ENCODE data around the gene C1orf53.

The C1orf53 gene

DNA sequence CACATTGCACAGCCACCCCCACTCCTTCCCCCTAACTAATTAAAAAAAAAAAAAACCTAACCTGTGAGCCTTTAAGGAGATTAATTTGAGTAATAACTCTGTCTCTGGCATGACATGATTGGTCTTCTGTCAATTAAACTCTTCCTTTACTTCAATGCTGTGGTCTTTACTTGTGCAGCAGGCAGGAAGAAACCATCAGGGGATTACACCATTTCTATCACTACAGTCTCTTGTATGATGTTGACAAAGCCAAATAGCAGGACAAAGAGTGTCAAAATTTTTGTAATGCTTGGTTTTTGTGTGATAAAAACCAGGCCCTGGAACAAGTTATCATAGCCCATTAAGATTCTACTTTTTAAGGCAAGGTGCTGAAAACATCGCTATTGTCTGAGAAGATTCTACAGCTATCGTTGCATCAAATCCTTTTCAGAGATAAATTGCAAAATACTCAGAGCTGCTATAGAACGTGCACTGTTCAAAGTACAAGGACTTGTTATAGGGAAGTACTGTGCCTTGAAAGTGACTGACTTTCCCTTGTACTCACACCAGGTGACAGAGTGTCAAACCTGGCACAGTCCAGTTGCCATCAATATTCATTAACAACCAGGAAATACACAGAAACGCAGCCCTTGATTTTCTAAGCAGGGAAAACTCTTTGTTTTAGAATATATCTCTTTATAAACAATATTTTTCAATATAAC lies 52.4 kb downstream of the C1orf53 start:
- Mint-ChIP-seq H3K27me3 (ENCODE audit: low read depth, poor library complexity) (peaks cover 2% of the 10 kb centered on the region), H3K4me1 (no peaks in the 10 kb centered on the region), H3K27ac (no peak overlapping the region), H3K4me3 (no peak overlapping the region), H3K9me3 (no peaks in the 10 kb centered on the region), H3K36me3 (ENCODE audit: low read depth) (no peaks in the 10 kb centered on the region)
- no peak for TF ChIP-seq CTCF (IDR thresholded peaks at IDR 0.05)
- no peak for DNase-seq

DNA sequence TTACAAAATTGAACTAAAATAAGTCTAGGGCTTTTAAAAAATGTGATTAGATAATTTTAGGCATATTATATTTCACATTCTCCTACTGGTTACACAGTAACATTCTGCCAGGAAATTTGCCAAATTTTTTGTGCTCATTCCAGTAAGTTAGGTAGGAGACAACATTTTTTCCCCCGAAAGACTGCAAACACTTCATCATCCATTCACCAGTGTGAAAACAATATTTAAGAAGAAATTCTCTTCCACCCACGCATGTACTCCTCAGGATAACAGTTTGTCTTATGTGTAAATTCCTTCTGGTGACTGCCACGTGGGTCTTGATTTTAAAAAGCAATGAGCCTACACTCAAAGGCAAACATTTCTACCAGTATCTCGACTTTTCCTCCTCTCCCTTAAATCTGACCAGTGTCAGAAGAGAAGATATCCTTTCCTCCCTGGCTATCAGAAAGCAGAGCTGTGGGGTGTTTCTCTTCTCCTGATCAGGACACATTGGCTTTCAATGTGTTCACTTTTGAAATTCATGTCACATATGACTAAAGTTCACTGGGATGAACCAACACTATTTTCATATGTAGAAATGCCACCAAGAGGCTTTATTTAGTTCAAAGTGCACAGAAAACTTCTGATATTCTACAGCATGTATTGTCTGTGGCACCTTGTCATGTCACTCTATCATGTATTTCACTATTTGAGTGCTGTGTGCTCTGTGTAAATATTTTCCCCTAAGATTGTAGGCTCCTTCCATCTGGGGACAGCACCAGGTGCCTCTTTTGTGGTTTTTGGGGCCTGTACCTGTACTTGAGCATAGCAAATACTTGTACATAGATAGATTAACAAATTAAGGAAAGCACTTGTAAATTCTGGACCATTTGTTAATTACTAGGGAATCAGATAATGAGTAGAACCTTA lies 53.3 kb downstream of the C1orf53 start:
- H3K27ac Mint-ChIP-seq, result no peak overlapping the region
- no peak overlapping the region for H3K4me3 Mint-ChIP-seq

More for the DNA sequence above, 53.3 kb downstream of the C1orf53 start:
- Mint-ChIP-seq H3K27me3 (ENCODE audit: low read depth, poor library complexity) (peaks cover 2% of the 10 kb centered on the region), H3K4me1 (no peaks in the 10 kb centered on the region), H3K36me3 (ENCODE audit: low read depth) (no peaks in the 10 kb centered on the region), H3K9me3 (no peaks in the 10 kb centered on the region)
- no peak for TF ChIP-seq CTCF (IDR thresholded peaks at IDR 0.05)
- DNase-seq, result no peak

All from nephron progenitor cell (in vitro differentiated cells).